H1 (cell line): Measurements from ENCODE around the gene SLC16A2. TPM values are rescaled to one million over a fixed set of nuclear protein-coding genes. Genes with fewer than 3 reads are reported as not detected.
A peak's percentile ranks its signal among the peaks of the same experiment; 100 is the strongest.

Experiments
- CTCF ChIA-PET: fragments of 300-600 bp; sonication (Branson Sonifier 250); formaldehyde crosslinking; loops from one replicate; lab custom pipeline; 2021; ENCODE audit not compliant: partially characterized antibody; lab: Charles Lee
- POLR2A ChIA-PET: fragments of 300-600 bp; sonication (Branson Sonifier 250); formaldehyde crosslinking; loops from one replicate; lab custom pipeline; 2021; ENCODE audit warnings: inconsistent platforms; ENCODE audit not compliant: partially characterized antibody; lab: Charles Lee
- DNase-seq, 2 experiments: peaks; one replicate each; pipeline versions ENCODE4 v3.0.0 to v3.0.0-alpha.2; 2010 to 2022; ENCODE audit warnings: low spot score in 2 of 2, low read depth in 1 of 2, mixed read lengths in 1 of 2
- FAIRE-seq: peaks from 2 replicates; lab custom pipeline; 2011; peaks lifted over from hg19 to GRCh38; lab: Jason Lieb, UNC
- H2AFZ ChIP-seq: 2 replicates; pipeline ENCODE4 v1.8.1; 2012; ENCODE audit warnings: low read length, inconsistent platforms
- H2AK5ac ChIP-seq: 2 replicates; pipeline ENCODE4 v1.6.1; 2013; ENCODE audit warnings: low read depth, low read length
- H2BK120ac ChIP-seq: replicated peaks from 2 replicates; pipeline ENCODE3; 2013; ENCODE audit warnings: low read depth, low read length, inconsistent platforms
- H2BK12ac ChIP-seq: 2 replicates; pipeline ENCODE4 v1.6.1; 2013; ENCODE audit warnings: low read depth, low read length
- H2BK15ac ChIP-seq: 2 replicates; pipeline ENCODE4 v1.6.1; 2013; ENCODE audit warnings: low read length
- H2BK20ac ChIP-seq: 2 replicates; pipeline ENCODE4 v1.6.1; 2013; ENCODE audit warnings: low read length
- H2BK5ac ChIP-seq: 2 replicates; pipeline ENCODE4 v1.6.1; 2013; ENCODE audit warnings: low read depth, low read length
- H3K14ac ChIP-seq: 2 replicates; pipeline ENCODE4 v1.6.1; 2013; ENCODE audit warnings: inconsistent platforms; ENCODE audit not compliant: insufficient read length
- H3K18ac ChIP-seq: 2 replicates; pipeline ENCODE4 v1.6.1; 2013; ENCODE audit warnings: low read length; ENCODE audit errors: extremely low read depth
- H3K23ac ChIP-seq: 2 replicates; pipeline ENCODE4 v1.6.1; 2013; ENCODE audit warnings: inconsistent platforms; ENCODE audit not compliant: insufficient read length
- H3K23me2 ChIP-seq: 2 replicates; pipeline ENCODE4 v1.6.1; 2013; ENCODE audit warnings: low read depth, low read length
- H3K27ac ChIP-seq: 2 replicates; pipeline ENCODE4 v1.6.1; 2011; ENCODE audit warnings: low read depth, low read length, inconsistent platforms
- H3K27me3 ChIP-seq, 4 experiments: replicated peaks in 1 of 4; 1 replicate in 1 of 4; 2 replicates in 3 of 4; pipeline versions ENCODE4 v1.6.1 to v1.8.1; 2011 to 2013; ENCODE audit warnings: low read length in 3 of 4, mild to moderate bottlenecking in 3 of 4, inconsistent platforms in 2 of 4, mixed read lengths in 2 of 4, moderate library complexity in 1 of 4; ENCODE audit not compliant: control insufficient read depth in 3 of 4, insufficient read depth in 3 of 4; ENCODE audit errors: extremely low read depth in 1 of 4
- H3K36me3 ChIP-seq, 4 experiments: 2 replicates each; pipeline versions ENCODE4 v1.6.1 to v1.8.1; 2011 to 2013; ENCODE audit warnings: mild to moderate bottlenecking in 4 of 4, low read length in 3 of 4, moderate library complexity in 2 of 4, control low read depth in 1 of 4, inconsistent platforms in 1 of 4; ENCODE audit not compliant: insufficient read depth in 4 of 4, control insufficient read depth in 2 of 4
- H3K4ac ChIP-seq: replicated peaks from 2 replicates; pipeline ENCODE3; 2013; ENCODE audit warnings: low read length, low read depth, mixed read lengths, inconsistent platforms; ENCODE audit not compliant: insufficient read length
- H3K4me1 ChIP-seq, 4 experiments: replicated peaks in 1 of 4; 1 replicate in 1 of 4; 2 replicates in 3 of 4; pipeline versions ENCODE4 v1.6.1 to v1.8.1; 2011 to 2013; ENCODE audit warnings: low read length in 3 of 4, inconsistent platforms in 2 of 4, mixed read lengths in 1 of 4; ENCODE audit not compliant: insufficient read depth in 4 of 4, control insufficient read depth in 3 of 4
- H3K4me2 ChIP-seq, 2 experiments: 2 replicates each; pipeline versions ENCODE4 v1.6.1 to v1.8.1; 2011 to 2013; ENCODE audit warnings: low read depth in 2 of 2, low read length in 2 of 2, control low read depth in 1 of 2, inconsistent platforms in 1 of 2, mild to moderate bottlenecking in 1 of 2; ENCODE audit not compliant: insufficient read depth in 1 of 2
- H3K4me3 ChIP-seq, 4 experiments: fragments of 200-600, 300-600 bp in 1 of 4; sonication (generic), shearing (Covaris generic), sonication (Bioruptor Twin) in 1 of 4; 2 replicates each; pipeline versions ENCODE4 v1.5.1 to v1.8.1; 2011 to 2016; ENCODE audit warnings: low read length in 4 of 4, low read depth in 3 of 4, control low read depth in 2 of 4, inconsistent platforms in 2 of 4, mild to moderate bottlenecking in 2 of 4, mixed read lengths in 1 of 4, moderate library complexity in 1 of 4; ENCODE audit not compliant: insufficient read depth in 2 of 4; ENCODE audit errors: extremely low read depth in 1 of 4
- H3K56ac ChIP-seq: replicated peaks from 2 replicates; pipeline ENCODE3; 2013; ENCODE audit warnings: low read depth, mild to moderate bottlenecking, mixed read lengths, low read length, inconsistent platforms; ENCODE audit not compliant: insufficient read length
- H3K79me1 ChIP-seq: 2 replicates; pipeline ENCODE4 v1.6.1; 2013; ENCODE audit warnings: low read depth, low read length, control low read depth
- H3K79me2 ChIP-seq, 2 experiments: 2 replicates each; pipeline versions ENCODE4 v1.6.1 to v1.8.1; 2012 to 2013; ENCODE audit warnings: low read length in 2 of 2, mild to moderate bottlenecking in 2 of 2, inconsistent platforms in 1 of 2; ENCODE audit not compliant: insufficient read depth in 2 of 2, control insufficient read depth in 1 of 2
- H3K9ac ChIP-seq, 4 experiments: replicated peaks in 1 of 4; 1 replicate in 1 of 4; 2 replicates in 3 of 4; pipeline versions ENCODE4 v1.6.1 to v1.8.1; 2011 to 2013; ENCODE audit warnings: low read depth in 3 of 4, low read length in 3 of 4, control low read depth in 2 of 4, mild to moderate bottlenecking in 2 of 4, moderate library complexity in 2 of 4, inconsistent platforms in 1 of 4; ENCODE audit errors: extremely low read depth in 1 of 4
- H3K9me3 ChIP-seq, 2 experiments: 2 replicates each; pipeline versions ENCODE4 v1.6.1 to v1.8.1; 2012 to 2013; ENCODE audit warnings: mild to moderate bottlenecking in 2 of 2, moderate library complexity in 2 of 2, control low read depth in 1 of 2, inconsistent platforms in 1 of 2, low read depth in 1 of 2, low read length in 1 of 2, mixed read lengths in 1 of 2; ENCODE audit not compliant: insufficient read depth in 2 of 2
- H4K20me1 ChIP-seq, 2 experiments: replicated peaks in 1 of 2; 2 replicates each; pipeline versions ENCODE3 to v1.8.1; 2011 to 2013; ENCODE audit warnings: inconsistent platforms in 2 of 2, low read length in 2 of 2, mild to moderate bottlenecking in 1 of 2; ENCODE audit not compliant: insufficient read depth in 2 of 2, control insufficient read depth in 1 of 2
- H4K5ac ChIP-seq: 2 replicates; pipeline ENCODE4 v1.6.1; 2013; ENCODE audit warnings: low read length, low read depth, mixed read lengths, inconsistent platforms; ENCODE audit not compliant: insufficient read length
- H4K8ac ChIP-seq: 2 replicates; pipeline ENCODE4 v1.8.0; 2013; ENCODE audit warnings: mild to moderate bottlenecking, moderate library complexity, low read length, inconsistent platforms; ENCODE audit not compliant: insufficient read depth; ENCODE audit errors: extremely low read depth
- H4K91ac ChIP-seq: replicated peaks from 2 replicates; pipeline ENCODE3; 2013; ENCODE audit warnings: low read length, mixed read lengths, inconsistent platforms; ENCODE audit not compliant: insufficient read length
- GABPA ChIP-seq: IDR thresholded peaks from 2 replicates; pipeline ENCODE4 v1.6.1; 2011; ENCODE audit warnings: mild to moderate bottlenecking, low read length, moderate library complexity, borderline replicate concordance; ENCODE audit not compliant: insufficient read depth
- KDM1A ChIP-seq: fragments of 200-600, 300-600 bp; sonication (generic); IDR thresholded peaks from 2 replicates; pipeline ENCODE4 v1.7.1; 2016; ENCODE audit warnings: mild to moderate bottlenecking, low read length, borderline replicate concordance
- MAFK ChIP-seq: IDR thresholded peaks from 2 replicates; pipeline ENCODE4 v1.6.1; 2012; ENCODE audit warnings: low read depth, mild to moderate bottlenecking, improper control_type of control experiment, low read length
- NANOG ChIP-seq: IDR thresholded peaks from 2 replicates; pipeline ENCODE4 v1.6.1; 2011; ENCODE audit warnings: low read length, low read depth, mild to moderate bottlenecking, inconsistent platforms; ENCODE audit not compliant: insufficient read depth, poor library complexity, severe bottlenecking
- NRF1 ChIP-seq: IDR thresholded peaks from 2 replicates; pipeline ENCODE4 v1.6.1; 2011; ENCODE audit warnings: mild to moderate bottlenecking, low read depth, low read length, improper control_type of control experiment
- POLR2AphosphoS5 ChIP-seq: IDR thresholded peaks from 2 replicates; pipeline ENCODE4 v1.6.1; 2011; ENCODE audit warnings: low read depth, low read length
- RAD21 ChIP-seq, 2 experiments: IDR thresholded peaks in 1 of 2; conservative IDR thresholded peaks in 1 of 2; 2 replicates each; pipeline ENCODE4 v1.6.1; 2011; ENCODE audit warnings: low read depth in 2 of 2, low read length in 2 of 2, improper control_type of control experiment in 1 of 2, inconsistent platforms in 1 of 2, mild to moderate bottlenecking in 1 of 2, moderate library complexity in 1 of 2
- RFX5 ChIP-seq: IDR thresholded peaks from 2 replicates; pipeline ENCODE4 v1.6.1; 2011; ENCODE audit warnings: low read depth, low read length, improper control_type of control experiment, borderline replicate concordance
- RNF2 ChIP-seq: fragments of 200-900, 300-1000 bp; sonication (generic); IDR thresholded peaks from 2 replicates; pipeline ENCODE4 v1.7.1; 2016; ENCODE audit warnings: borderline replicate concordance, low read depth, mild to moderate bottlenecking, antibody characterized with exemption, low read length; ENCODE audit not compliant: poor library complexity, severe bottlenecking; ENCODE audit errors: missing control alignments
- RXRA ChIP-seq: IDR thresholded peaks from 2 replicates; pipeline ENCODE4 v1.6.1; 2011; ENCODE audit warnings: low read depth, mild to moderate bottlenecking, low read length, moderate library complexity; ENCODE audit not compliant: insufficient read depth
- SAP30 ChIP-seq: fragments of 300-600 bp; sonication (generic); IDR thresholded peaks from 2 replicates; pipeline ENCODE4 v1.7.1; 2012; ENCODE audit warnings: low read length, moderate library complexity, mild to moderate bottlenecking, inconsistent platforms; ENCODE audit not compliant: insufficient read depth, insufficient replicate concordance
- SP4 ChIP-seq: IDR thresholded peaks from 2 replicates; pipeline ENCODE4 v1.6.1; 2012; ENCODE audit warnings: low read length, inconsistent platforms
- TAF1 ChIP-seq: IDR thresholded peaks from 2 replicates; pipeline ENCODE4 v1.6.1; 2011; ENCODE audit warnings: mild to moderate bottlenecking, low read depth, low read length
- TBP ChIP-seq: IDR thresholded peaks from 2 replicates; pipeline ENCODE4 v1.6.1; 2011; ENCODE audit warnings: low read depth, low read length, improper control_type of control experiment
- WGBS, 2 experiments: shearing (Covaris generic) in 1 of 2; methylation state at CpG; one replicate each; pipeline versions ENCODE4 v1.1.6 to v1.1.7; 2013 to 2015; ENCODE audit warnings: low lambda C conversion rate in 2 of 2, mixed read lengths in 2 of 2, inconsistent platforms in 1 of 2, low coverage in 1 of 2, missing lambda C conversion rate in 1 of 2; ENCODE audit not compliant: insufficient replicate concordance in 2 of 2, insufficient coverage in 1 of 2, insufficient read length in 1 of 2; ENCODE audit errors: extremely low coverage in 1 of 2, missing lambda C conversion rate in 1 of 2; 5-methylcytosine and 5-hydroxymethylcytosine counted together
- polyA plus RNA-seq, 7 experiments: library from polyadenylated mRNA; depleted of rRNA in 3 of 7; stranded (reverse) in 5 of 7; unstranded in 2 of 7; fragments of >200 nt in 5 of 7; fragments of 200-250 nt in 2 of 7; gene quantifications; 1 replicate in 5 of 7; 2 replicates in 1 of 7; 4 replicates in 1 of 7; pipeline versions ENCODE4 v1.2.1 to v1.2.3, GENCODE V29; 2011 to 2013; ENCODE audit warnings: missing spikeins in 2 of 7, mixed read lengths in 2 of 7
- total RNA-seq: library from RNA; stranded (reverse); fragmentation: NEBNext Ultra II Directional; extraction: Animal tissue kit (Norgen Biotek cat#: 25700); gene quantifications from 2 replicates; pipeline ENCODE4 v1.2.1, GENCODE V29; 2021

SLC16A2 gene
- total and polyA plus RNA-seq, 2 of the 8 experiments (the other 6 are each of a cell fraction or from before 2014, with no cell fraction given), result 24.4 to 32.2 TPM

DNA sequence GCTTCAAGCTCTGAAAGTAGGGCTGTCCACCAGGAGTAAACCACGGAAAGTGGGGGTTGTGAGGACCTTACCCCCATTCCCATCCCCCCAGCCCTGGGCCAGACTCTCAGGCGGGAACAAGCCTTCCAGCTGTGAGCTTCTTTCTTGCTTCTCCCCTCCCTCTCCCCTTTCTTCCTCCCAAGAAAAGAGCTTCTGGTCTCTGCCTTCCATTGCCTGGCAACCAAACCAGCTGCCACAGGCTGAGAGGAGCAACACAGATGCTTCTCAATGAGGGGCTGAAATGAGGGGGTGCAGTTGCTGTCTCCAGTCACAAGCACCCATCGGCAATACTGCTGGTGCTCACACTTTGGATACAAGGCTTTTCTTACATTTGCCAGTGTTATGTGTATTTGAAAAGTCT lies 72.5 kb downstream of the SLC16A2 start:
- no peak overlapping the region for H2AK5ac ChIP-seq
- no peak overlapping the region for H2BK15ac ChIP-seq
- no peak overlapping the region for H3K56ac ChIP-seq
- H4K5ac ChIP-seq, result no peak overlapping the region
- H3K4me3 ChIP-seq, result no peak overlapping the region
- FAIRE-seq (no peak), DNase-seq (no peak)
- no peak overlapping the region for H2BK120ac ChIP-seq
- no peak overlapping the region for H2BK20ac ChIP-seq
- peak overlapping the region in 1 of 2 experiments; percentile 7; a peak in 2 of 4 replicates for H3K4me2 ChIP-seq
- H2BK12ac ChIP-seq, result no peak overlapping the region
- no peak overlapping the region for H3K14ac ChIP-seq
- no peak overlapping the region for H3K27ac ChIP-seq
- H2AFZ ChIP-seq, result no peak overlapping the region
- H3K9me3 ChIP-seq, result no peaks in the 10 kb centered on the region
- H3K79me2 ChIP-seq, result no peaks in the 10 kb centered on the region
- H3K79me1 ChIP-seq, result no peaks in the 10 kb centered on the region
- H3K23ac ChIP-seq, result no peak overlapping the region
- no peaks in the 10 kb centered on the region for H4K20me1 ChIP-seq
- 38% methylated on average over 3 of the region's 3 CpGs; no CpG with 5 or more reads in 1 of the 2 experiments for WGBS, 2 experiments
- H3K9ac ChIP-seq, result no peak overlapping the region
- no peaks in the 10 kb centered on the region for H3K36me3 ChIP-seq
- no peak overlapping the region for H2BK5ac ChIP-seq
- no peak overlapping the region for H3K18ac ChIP-seq
- H3K4me1 ChIP-seq, result peaks cover 1 to 11% (median 5%) of the 10 kb centered on the region in 4 experiments; a peak in 5 of 7 replicates
- H3K27me3 ChIP-seq, result no peaks in the 10 kb centered on the region
- POLR2A ChIA-PET, result no interaction called here
- CTCF ChIA-PET, result interaction anchor here (0.5 to 2.4 kb wide), 8 partner anchors 11 to 176 kb away, joined by 3 to 10 read pairs (median 4); no protein-coding TSS in a partner anchor
- no peak overlapping the region for H4K8ac ChIP-seq
- no peaks in the 10 kb centered on the region for H3K23me2 ChIP-seq
- H3K4ac ChIP-seq, result no peak overlapping the region
- H4K91ac ChIP-seq, result no peak overlapping the region
- TF ChIP-seq NRF1 (no peak), GABPA (no peak), RXRA (no peak), NANOG (no peak), TBP (no peak), POLR2AphosphoS5 (no peak), SP4 (no peak), RAD21 (IDR thresholded peaks at IDR 0.05 in 1 of 2, conservative IDR thresholded peaks at IDR 0.05 in 1 of 2; ENCODE audit: low read depth in 2 of 2, low read length in 2 of 2) (no peak), RFX5 (no peak), RNF2 (no peak), TAF1 (no peak), SAP30 (no peak), KDM1A (no peak), MAFK (no peak)
